HG03439 (cell line): ENCODE data around the gene SEC16A.
A peak's percentile ranks its signal among the peaks of the same experiment; 100 is the strongest.

Source experiments
- ATAC-seq: cut with Tn5 transposase; IDR thresholded peaks from one replicate; pipeline ENCODE4 v1.9.1; 2021; ENCODE audit warnings: mild to moderate bottlenecking, moderate library complexity; ENCODE audit not compliant: unreplicated experiment

Gene SEC16A, protein sequence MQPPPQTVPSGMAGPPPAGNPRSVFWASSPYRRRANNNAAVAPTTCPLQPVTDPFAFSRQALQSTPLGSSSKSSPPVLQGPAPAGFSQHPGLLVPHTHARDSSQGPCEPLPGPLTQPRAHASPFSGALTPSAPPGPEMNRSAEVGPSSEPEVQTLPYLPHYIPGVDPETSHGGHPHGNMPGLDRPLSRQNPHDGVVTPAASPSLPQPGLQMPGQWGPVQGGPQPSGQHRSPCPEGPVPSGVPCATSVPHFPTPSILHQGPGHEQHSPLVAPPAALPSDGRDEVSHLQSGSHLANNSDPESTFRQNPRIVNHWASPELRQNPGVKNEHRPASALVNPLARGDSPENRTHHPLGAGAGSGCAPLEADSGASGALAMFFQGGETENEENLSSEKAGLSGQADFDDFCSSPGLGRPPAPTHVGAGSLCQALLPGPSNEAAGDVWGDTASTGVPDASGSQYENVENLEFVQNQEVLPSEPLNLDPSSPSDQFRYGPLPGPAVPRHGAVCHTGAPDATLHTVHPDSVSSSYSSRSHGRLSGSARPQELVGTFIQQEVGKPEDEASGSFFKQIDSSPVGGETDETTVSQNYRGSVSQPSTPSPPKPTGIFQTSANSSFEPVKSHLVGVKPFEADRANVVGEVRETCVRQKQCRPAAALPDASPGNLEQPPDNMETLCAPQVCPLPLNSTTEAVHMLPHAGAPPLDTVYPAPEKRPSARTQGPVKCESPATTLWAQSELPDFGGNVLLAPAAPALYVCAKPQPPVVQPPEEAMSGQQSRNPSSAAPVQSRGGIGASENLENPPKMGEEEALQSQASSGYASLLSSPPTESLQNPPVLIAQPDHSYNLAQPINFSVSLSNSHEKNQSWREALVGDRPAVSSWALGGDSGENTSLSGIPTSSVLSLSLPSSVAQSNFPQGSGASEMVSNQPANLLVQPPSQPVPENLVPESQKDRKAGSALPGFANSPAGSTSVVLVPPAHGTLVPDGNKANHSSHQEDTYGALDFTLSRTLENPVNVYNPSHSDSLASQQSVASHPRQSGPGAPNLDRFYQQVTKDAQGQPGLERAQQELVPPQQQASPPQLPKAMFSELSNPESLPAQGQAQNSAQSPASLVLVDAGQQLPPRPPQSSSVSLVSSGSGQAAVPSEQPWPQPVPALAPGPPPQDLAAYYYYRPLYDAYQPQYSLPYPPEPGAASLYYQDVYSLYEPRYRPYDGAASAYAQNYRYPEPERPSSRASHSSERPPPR (N-terminal part only)

DNA sequence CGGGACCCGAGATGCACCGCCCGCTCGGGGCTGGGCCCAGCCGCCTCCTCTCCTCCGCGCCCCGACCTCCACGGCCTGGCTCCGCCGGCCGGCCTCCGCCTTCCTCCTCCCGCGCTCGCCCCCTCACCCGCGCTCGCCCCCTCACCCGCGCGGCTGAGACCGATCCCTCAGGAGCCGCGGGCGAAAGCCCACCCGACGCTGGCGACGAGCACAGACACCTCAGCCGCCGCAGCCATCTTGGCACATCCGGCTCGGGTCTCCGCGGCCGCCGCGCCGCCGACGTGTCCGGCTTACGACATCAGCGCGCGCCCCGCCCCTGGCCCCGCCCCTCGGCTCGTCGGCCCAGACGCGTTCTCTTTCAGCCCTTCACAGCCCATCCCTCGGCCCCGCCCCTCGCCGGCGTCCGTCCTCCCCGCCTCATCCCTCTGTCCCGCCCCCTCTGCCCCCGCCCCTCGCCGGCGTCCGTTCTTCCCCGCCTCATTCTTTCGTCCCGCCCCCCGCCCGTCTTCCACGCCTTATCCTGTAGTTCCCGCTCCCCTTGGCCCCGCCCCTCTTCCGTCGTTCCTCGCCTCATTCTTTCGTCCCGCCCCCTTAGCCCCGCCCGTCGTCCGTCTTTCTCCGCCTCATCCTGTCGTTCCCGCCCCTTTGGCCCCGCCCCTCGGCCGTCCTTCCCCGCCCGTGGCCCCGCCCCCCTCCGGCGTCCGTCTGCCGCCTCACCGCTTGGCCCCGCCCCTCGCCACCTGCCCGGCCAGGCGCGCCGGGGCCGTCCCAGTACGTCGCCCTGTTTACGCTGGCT is at the start of gene SEC16A:
Gene SEC16A, minus strand, starts transcription at position 248 of the 796 bp plus-strand sequence. CDS start 5,425 bp downstream, outside the sequence.
- peak; percentile 55 for ATAC-seq

DNA sequence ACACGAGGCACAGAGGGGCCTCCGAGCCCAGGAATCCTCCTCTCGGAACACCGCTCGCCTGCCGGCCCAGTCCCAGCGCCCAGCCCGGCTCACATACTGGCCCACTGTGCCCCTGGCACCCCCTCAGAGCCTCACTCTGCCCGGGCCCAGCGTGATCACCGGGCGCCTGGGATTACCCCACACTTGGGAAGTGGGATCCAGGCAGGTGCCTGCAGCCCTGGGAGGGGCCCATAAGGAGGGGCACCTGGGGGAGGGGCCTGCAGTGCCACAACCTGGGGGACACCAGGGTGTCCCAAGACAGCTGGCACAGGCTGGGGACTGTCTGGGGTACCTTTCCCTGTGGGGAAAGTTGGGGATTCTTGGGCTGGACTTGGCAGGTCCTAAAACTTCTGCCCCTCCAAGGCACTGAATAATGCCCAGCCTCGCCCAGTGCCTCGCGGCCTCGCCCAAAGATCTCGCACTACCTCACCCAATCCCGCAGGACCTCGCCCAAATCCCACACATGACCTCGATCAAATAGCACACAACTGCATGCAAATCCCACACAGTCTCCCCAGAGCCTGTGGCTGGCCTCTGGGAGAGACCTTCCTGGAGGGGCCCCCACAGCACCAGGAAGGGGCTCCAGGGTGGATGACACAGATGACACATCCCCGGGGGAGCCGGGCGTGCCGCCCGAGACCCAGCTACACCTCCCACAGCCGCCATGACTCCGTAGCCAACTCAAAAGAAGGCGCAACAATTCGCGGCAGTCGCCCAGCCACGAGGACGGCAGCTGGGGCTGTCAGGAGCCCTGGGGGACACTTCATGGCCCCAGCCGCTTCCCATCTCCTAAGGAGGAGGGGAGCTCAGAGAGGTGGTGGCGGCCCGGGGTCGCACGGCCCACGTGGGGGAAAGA is 49.3 kb upstream of the SEC16A start:
- ATAC-seq, result no peak

DNA sequence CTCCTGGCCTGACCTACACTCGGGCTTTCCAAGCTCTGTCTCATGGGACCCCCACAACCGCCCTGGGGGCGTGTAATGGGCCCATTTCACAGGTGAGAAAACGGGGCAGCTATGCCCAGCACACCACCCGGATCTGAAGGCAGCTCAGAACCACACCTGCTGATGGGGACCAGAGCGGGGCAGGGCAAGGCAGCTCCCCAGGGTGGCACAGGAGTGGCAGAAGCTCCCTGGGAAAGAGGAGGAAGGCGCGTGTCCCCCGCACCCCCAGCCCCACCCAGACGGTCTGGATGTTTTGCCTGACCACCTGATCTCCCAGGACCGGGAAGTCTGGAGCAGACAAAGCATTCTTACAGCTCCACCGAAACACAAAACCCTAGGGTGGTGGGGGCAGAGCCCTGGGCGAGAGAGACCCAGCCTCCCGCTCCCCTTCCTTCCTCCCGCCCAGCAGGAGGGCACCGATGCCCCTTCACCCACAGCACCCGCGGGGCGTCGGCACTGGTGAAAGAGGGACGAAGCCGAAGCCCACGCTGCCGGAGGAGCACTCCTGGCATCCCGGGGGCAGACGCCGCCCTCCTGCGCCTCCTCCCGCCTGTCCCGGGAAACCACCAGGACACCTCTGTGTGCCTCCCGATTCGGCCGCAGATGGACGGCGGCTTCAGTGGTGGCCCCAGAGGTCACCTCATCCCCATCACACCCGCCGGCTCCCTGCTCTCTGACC is 48.5 kb upstream of the SEC16A start:
- no peak for ATAC-seq

DNA sequence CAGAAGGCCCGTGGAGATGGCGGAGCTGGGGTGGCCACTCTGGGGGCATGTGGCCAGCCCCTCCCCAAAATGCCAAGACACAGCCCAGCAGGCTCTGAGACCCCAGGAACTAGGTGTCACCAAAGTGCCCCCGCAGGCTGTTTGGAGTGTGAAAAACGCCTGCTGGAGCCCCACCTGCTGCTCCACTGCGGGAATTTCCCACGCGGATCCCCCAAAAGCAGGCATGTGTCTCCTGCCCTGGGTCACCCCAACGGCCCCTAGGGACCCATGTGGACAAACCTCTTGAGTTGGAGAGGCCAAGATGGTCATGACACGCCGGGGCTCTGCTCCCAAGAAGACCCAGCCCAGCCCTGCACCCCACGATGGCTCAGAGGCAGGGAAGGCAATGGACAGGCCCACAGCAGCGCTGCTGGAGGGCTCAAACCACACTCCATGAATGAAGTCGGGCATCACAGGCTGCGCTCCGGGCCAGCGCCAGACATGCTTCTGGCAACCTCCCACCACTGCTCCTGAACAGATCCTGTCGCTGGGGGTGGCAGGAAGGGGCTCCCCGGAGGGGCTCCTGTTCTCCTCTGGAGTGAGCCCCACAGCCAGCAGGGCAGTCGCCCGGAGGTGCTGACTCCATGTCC is 47.7 kb upstream of the SEC16A start:
- ATAC-seq, result no peak

DNA sequence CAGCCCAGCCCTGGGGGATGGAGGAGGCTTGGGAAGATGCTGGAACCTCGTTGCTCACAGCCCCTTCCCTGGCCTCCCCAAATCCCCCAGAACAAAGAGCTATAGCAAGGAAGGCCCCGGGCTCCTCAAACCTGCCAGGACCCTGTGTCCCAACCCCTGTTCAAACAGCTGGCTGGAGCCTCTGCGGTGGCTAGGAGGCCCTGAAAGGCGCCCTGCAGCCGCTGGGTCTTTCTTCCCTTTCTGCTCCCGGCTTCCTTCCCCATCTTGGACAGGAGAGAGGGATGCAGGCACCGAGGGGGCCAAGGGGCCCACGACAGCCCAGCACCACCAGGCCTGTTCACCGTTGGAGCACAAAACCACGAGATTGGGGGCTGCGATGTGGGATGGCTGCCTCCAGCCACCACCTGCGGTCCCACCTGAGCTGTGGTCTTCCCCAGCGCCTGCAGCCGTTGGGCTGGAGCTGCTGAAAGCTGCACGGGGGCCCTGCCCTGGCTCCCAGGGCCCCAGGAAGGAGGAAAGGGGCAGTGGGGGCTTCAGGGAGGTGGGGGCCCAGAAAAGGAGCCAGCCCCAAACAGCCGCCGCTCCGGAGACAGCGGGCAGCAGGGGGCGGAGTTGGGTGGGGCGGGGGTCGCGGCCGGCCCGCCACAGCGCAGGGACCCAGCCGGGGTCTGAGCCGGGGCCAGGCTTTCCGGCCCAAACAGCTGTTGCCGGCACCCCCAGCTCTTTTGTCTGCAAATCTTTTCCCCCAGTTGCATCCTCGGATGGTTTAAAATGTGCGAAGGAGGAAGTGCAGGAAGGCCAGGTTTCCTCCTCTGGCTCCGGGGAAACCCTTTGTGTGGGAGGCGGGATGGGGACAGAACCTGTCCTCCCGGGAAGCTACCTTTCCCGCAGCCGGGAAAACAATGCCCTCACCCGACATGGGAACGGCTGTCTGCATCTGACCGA is 46.9 kb upstream of the SEC16A start:
- no peak for ATAC-seq

DNA sequence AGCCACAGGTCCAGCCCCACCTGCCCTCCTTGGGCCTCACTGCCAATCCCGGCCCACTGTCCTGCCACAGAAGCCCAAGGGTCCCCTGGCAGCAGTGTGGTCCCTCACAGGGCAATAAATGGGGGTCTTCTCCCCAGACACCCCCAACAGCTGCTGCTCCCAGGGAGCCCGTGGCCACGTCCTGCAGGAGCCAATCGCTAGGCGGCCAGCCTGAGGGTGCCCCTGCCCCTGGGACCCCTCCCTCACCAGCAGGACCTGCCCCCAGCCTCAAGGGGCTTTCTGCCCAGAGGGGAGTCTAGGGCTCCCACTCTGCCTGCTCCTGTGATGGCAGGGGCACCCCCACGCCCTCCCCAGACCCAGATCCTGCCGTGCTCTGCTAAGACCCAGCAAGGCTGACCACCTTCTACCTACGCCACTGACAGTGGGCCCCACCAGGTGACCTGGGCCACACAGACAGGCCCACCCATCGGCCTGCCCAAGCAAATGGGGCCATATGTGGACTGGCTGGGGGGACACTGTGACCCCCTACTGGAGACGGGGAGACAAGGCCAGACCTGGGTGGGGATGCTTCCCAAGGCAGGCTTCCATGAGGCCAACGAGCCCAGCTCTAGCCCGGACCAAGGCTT is 46.0 kb upstream of the SEC16A start:
- ATAC-seq, result no peak

DNA sequence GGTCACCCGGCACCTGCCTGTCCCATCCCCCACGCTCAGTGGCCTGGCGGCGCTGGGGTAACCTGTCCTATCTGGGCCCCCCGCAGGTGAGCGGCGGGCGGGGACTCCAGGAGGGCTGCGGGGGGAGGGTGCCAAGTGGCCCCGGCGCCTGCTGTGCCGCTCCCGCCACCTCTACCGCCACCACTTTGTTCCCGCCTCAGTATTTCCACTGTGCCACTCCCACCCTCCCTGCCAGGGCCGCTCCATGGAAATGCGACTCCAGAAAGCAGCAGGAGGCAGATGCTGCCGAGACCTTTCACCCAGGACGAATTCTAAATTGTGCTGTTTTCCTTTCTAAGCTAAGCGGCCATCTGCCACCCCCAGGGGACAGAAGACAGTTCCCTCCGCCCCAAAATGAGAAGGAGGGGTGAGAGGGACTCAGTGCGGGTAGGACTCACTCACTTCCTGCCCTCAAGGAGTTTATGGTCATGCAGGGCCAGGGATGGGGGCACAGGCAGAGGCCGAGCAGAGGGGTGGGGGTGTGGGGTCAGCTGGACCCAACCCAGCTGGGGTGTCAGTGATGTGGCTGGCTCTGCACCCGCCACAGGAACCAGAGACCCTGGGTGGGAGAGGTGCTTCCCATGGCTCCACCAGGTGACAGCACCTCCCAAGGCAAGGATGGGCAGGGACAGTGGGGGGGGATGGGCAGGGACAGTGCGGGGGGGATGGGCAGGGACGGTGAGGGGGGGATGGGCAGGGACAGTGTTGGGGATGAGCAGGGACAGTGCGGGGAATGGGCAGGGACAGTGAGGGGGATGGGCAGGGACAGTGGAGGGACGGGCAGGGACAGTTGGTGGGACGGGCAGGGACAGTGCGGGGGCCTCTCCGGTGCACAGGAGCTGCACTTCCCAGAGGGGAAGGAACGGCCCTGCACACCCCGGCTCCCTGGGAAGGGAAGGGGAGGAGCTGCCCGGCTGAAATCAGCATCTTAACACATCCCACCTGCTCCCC is 45.2 kb upstream of the SEC16A start:
- ATAC-seq, result no peak

DNA sequence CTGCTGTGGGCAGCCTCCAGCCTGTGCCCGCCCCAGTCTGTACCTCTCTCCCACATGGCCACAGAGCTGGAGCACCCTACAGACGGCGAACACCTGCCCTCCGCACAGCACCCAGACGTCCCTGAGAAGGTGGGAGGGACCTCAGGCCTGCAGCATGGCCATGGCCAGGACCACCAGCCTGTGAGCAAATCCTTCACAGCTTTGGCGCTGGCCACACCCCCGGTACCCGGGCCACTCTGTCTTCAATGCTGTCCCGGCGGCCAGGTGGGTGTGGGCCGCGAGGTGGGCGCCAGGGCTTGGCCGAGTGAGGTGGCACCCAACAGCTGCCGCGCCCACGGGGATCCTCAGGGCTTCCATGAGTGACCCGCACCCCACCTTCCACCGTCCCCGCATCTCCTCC is 44.3 kb upstream of the SEC16A start:
- ATAC-seq, result no peak

DNA sequence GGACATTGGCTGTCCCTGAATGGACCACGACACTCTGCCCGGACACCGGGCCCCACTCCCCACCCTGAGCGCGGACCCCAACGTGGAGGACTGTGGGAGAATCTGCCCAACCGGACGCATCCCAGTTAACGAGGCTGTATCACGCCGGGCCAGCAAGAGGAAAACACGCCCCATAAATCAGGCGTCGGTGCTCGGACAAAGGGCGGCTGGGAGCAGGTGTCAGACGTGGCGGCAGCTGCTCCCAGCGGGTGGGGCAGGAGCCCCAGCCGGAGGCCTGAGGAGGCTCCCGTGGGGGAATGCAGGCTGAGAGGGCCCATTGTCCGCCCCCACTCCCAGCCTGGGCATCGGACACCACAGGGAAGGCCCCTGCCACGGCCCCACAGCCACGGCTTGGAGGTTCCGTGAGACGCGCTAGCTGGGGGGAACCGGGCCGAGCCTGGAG is 43.8 kb upstream of the SEC16A start:
- ATAC-seq, result no peak

DNA sequence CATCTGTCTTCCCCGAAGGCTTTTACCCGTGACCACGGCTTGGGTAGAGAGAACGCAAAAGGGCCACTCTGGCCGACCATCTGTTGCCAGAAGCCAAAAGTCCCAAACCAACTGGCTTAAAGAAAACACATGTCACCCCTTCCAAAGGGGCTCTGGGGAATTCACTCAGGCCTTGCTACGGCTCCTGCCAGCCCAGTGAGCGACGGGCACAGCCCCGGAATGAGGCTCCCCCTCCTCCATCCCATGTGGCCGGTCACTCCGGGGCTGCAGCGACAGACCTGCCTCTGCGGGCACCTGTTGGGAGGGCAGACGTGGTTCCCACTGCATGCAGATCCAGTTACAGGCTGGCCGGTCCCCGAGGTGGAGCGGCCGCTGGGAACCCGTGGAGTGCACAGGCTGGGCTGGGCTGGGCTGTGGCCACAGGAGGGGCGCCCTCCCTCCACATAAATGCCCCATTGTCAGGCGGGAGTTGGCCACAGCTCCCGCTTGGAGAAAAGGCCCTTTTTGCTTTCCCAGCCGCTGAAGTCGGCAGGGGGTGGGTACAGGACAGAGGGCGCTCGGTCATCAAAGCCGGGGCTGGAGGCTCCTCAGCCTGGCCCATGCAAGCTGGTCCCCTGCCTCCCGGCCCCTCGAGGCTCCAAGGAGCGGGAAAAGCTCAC is 43.1 kb upstream of the SEC16A start:
- no peak for ATAC-seq

DNA sequence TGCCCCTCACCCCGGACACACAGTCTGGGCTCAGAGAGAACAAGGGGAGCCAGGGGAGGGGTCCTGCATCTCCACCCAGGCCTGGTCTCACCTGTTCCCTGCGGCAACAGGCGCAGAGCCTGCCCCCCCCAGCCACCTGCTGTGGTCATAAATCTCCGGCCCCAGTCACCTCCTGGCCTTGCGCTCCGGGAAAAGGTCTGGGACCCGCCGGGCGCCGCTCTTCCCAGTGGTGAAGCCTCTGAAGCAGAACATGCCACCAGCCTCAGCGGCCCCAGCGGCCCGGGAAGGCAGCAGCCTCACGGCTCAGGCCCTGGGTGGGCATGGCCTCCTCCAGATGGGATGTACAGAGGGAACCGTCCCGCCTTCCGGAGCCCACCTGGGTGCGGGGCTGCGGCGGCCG is 42.4 kb upstream of the SEC16A start:
- no peak for ATAC-seq

DNA sequence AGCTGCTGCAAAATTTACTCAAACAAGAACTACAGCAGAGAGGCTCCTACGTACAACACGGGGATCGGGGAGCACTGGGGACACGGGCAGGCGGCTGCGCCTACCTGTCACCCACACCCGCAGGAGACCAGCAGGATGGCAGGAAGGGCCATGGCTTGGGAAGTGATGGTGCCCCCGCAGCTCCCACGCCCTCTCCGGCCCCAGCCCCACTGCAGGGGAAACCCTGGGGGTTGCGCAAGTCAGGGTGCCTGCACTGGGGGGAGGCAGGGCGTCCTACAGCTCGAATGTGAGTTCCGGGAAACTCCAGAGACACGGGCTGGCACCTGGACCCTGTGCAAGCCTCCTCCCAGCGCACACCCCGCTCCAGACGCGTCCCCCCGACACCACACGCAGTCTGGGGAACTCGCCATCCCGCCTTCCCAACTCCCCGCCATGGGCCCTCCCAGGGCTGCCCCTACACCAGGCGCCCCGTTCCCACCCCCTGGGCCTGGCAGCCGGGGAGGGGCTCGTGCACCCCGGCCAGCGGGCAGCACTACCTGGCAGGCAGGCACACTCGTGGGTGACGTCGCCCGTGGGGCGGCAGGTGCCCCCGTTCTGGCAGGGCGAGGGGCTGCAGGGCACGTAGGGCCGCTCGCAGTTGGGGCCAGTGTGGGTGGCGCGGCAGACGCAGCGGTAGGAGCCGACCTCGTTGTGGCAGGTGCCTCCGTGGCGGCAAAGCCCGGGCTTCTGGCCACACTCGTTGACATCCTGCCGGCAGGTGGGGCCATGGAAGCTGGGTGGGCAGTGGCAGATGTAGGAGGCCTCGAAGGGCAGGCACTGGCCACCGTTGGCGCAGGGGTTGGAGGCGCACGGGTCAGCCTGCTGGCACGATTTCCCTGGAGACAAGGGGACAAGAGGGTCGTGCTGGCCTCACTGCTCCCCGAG is 39.7 kb upstream of the SEC16A start:
- ATAC-seq, result no peak

DNA sequence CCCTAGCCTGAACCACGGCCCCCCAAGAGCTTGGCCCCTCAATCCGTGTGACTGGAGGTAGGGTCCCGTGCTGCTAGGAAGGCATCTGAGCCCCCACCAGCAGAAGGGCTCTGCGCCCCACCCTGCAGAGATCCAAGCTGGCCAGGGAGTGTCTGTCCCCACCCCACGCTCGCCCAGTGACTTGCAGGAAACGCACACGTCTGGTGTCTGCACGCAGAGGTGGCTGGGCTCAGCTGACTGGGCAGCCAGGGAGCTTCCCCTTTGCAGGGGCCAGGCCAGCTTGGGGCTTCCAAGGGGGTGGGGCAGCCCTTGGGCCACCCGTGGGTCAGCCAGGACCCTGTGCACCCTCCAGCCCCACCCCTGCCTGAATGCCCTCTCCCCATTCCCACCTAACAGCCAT is 38.7 kb upstream of the SEC16A start:
- ATAC-seq, result no peak

DNA sequence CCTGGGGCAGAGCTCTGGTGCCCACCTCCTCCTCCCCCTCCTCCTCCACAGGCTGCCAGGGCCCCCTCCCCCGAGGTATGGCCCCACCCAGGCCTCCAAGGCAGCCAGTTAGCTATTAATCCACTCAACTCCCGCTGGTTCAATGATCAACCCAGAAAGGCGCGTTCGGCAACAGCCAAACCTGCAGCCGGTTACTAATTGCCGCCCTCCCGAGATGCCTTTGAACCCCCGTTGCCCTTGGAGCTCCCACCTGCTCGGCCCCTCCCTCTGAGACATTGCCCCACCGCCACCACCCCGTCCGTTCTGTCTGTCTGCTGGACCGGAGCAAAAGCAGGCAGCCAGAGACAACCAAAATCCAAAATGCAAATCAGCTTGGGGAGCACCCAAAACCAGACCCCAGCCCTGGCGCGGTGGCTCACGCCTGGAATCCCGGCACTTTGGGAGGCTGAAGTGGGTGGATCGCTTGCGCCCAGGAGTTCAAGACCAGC is 37.3 kb upstream of the SEC16A start:
- no peak for ATAC-seq
